A673 (cell line): ENCODE data around the gene TNFRSF13B. TPM values are rescaled to one million over a fixed set of nuclear protein-coding genes. Genes with fewer than 3 reads are reported as not detected.
"Not testable (repeated sequence)": the region's sequence is repeated elsewhere in the genome, so short reads cannot be mapped to it uniquely, and the experiment has no call there.

Experiments used
- BruUV-seq: library from RNA; stranded (reverse); fragments of 400-500 nt; replicated peaks from 2 replicates; lab custom pipeline; 2021; lab: Mats Ljungman, UMichigan
- CTCF ChIA-PET: fragments of 300-600 bp; sonication (Branson Sonifier 250); formaldehyde crosslinking; loops from one replicate; lab custom pipeline; 2022; ENCODE audit warnings: antibody characterized with exemption; lab: Charles Lee
- POLR2A ChIA-PET: fragments of 300-600 bp; sonication (Branson Sonifier 250); formaldehyde crosslinking; loops from one replicate; lab custom pipeline; 2022; ENCODE audit warnings: antibody characterized with exemption; ENCODE audit not compliant: low non-redundant PET; lab: Charles Lee
- DNase-seq: peaks from one replicate; pipeline ENCODE4 v3.0.0-alpha.2; 2015; ENCODE audit warnings: low spot score
- H3K27ac ChIP-seq: fragments of 200-600 bp; sonication (generic); 2 replicates; pipeline ENCODE4 v1.5.1; 2016; ENCODE audit warnings: mixed run types, low read depth, mild to moderate bottlenecking, mixed read lengths, antibody characterized with exemption, low read length; ENCODE audit not compliant: poor library complexity, severe bottlenecking
- H3K27me3 ChIP-seq: fragments of 200-600 bp; sonication (generic); replicated peaks from 2 replicates; pipeline ENCODE4 v1.6.1; 2017; ENCODE audit warnings: mixed run types, low read depth, mild to moderate bottlenecking, mixed read lengths, antibody characterized with exemption, low read length; ENCODE audit not compliant: insufficient read depth, poor library complexity
- H3K36me3 ChIP-seq: fragments of 200-600 bp; sonication (generic); 2 replicates; pipeline ENCODE4 v1.6.1; 2016; ENCODE audit warnings: mixed run types, mild to moderate bottlenecking, mixed read lengths, antibody characterized with exemption, low read length; ENCODE audit not compliant: insufficient read depth, poor library complexity, severe bottlenecking
- H3K4me1 ChIP-seq: fragments of 200-600 bp; sonication (generic); 2 replicates; pipeline ENCODE4 v1.6.1; 2017; ENCODE audit warnings: mixed run types, mild to moderate bottlenecking, mixed read lengths, antibody characterized with exemption, low read length; ENCODE audit not compliant: insufficient read depth, poor library complexity, severe bottlenecking
- H3K4me3 ChIP-seq: fragments of 200-600 bp; sonication (generic); 2 replicates; pipeline ENCODE4 v1.5.1; 2016; ENCODE audit warnings: low read depth, mixed run types, mild to moderate bottlenecking, mixed read lengths, low read length; ENCODE audit not compliant: poor library complexity, severe bottlenecking
- H3K9me3 ChIP-seq: fragments of 200-600 bp; sonication (generic); 2 replicates; pipeline ENCODE4 v1.6.1; 2016; ENCODE audit warnings: mixed run types, low read depth, mild to moderate bottlenecking, mixed read lengths, antibody characterized with exemption, low read length; ENCODE audit not compliant: poor library complexity, severe bottlenecking
- CTCF ChIP-seq: fragments of 300-800, 200-600 bp; sonication (generic); conservative IDR thresholded peaks from 2 replicates; pipeline ENCODE4 v1.5.1; 2017; ENCODE audit warnings: low read depth, mild to moderate bottlenecking, antibody characterized with exemption, low read length, moderate library complexity, mixed read lengths
- EZH2 ChIP-seq: fragments of 200-600 bp; sonication (generic); IDR thresholded peaks from 2 replicates; pipeline ENCODE4 v1.6.1; 2017; ENCODE audit warnings: borderline replicate concordance, low read depth, mild to moderate bottlenecking, mixed read lengths, antibody characterized with exemption, low read length; ENCODE audit not compliant: poor library complexity, severe bottlenecking
- intact Hi-C: fragments of 100-400 bp; cut with micrococcal nuclease; formaldehyde crosslinking; loops from one replicate; pipeline ENCODE4 v1.10.0; 2022; ENCODE audit not compliant: unreplicated experiment
- total RNA-seq: library from RNA; stranded (reverse); gene quantifications from 2 replicates; pipeline ENCODE4 v1.2.3, GENCODE V29; 2021

Gene TNFRSF13B
- total RNA-seq, 1 experiment from 2014 or later, result not detected

- BruUV-seq, POLR2A ChIA-PET, H3K4me3 ChIP-seq, H3K27me3 ChIP-seq, H3K4me1 ChIP-seq, CTCF ChIA-PET, H3K27ac ChIP-seq, DNase-seq, intact Hi-C loops, H3K9me3 ChIP-seq, H3K36me3 ChIP-seq: not testable (repeated sequence)
These were observed 75.7 kb downstream of the TNFRSF13B start for GRCh38 chr17:16896235-16896634.

GRCh38 chr17:16893527-16893926 lies 78.4 kb downstream of the TNFRSF13B start:
- H3K4me1 ChIP-seq, H3K27me3 ChIP-seq, H3K9me3 ChIP-seq, POLR2A ChIA-PET, CTCF ChIA-PET, DNase-seq, H3K36me3 ChIP-seq, H3K27ac ChIP-seq, H3K4me3 ChIP-seq, BruUV-seq, intact Hi-C loops: not testable (repeated sequence)

GRCh38 chr17:16892876-16893454 lies 79.0 kb downstream of the TNFRSF13B start:
- BruUV-seq, H3K36me3 ChIP-seq, H3K9me3 ChIP-seq, intact Hi-C loops, H3K4me1 ChIP-seq, H3K27me3 ChIP-seq, CTCF ChIA-PET, DNase-seq, H3K4me3 ChIP-seq, H3K27ac ChIP-seq, POLR2A ChIA-PET: not testable (repeated sequence)

GRCh38 chr17:16889088-16889465 lies 82.8 kb downstream of the TNFRSF13B start:
- intact Hi-C loops, result no loop called here
- Histone ChIP-seq H3K27ac (no peak overlapping the region), H3K9me3 (no peaks in the 10 kb centered on the region), H3K4me3 (no peak overlapping the region), H3K27me3 (no peaks in the 10 kb centered on the region), H3K4me1 (no peaks in the 10 kb centered on the region), H3K36me3 (no peaks in the 10 kb centered on the region)
- BruUV-seq, result no TSS peak
- CTCF ChIA-PET, result no interaction called here
- DNase-seq, result no peak
- POLR2A ChIA-PET, result no interaction called here
- TF ChIP-seq CTCF, result no peak
- no peak for TF ChIP-seq EZH2

Other genes starting within 250 kb of the TNFRSF13B start
- 290 and 302 TPM in 2 replicates for gene MPRIP, start 70.3 kb upstream of the TNFRSF13B start, total RNA-seq
- 13.4 and 15.5 TPM in 2 replicates for gene PLD6, start 234.2 kb upstream of the TNFRSF13B start, total RNA-seq